Tibial nerve (tissue), 3 donors: ENCODE data around the gene PRKAG2.

Experiments
- CTCF ChIP-seq, 5 experiments: fragments of 200-600 bp in 3 of 5; fragments of 450-650 bp in 2 of 5; sonication (generic) in 3 of 5; IDR thresholded peaks; one replicate each; pipeline ENCODE4 v1.5.1; 2016 to 2019; ENCODE audit warnings: antibody characterized with exemption in 5 of 5, mild to moderate bottlenecking in 3 of 5, moderate library complexity in 2 of 5
- POLR2A ChIP-seq, 2 donors: fragments of 450-650 bp; IDR thresholded peaks; one replicate each; pipeline ENCODE4 v1.6.1; 2017; ENCODE audit warnings: antibody characterized with exemption in 2 of 2, mild to moderate bottlenecking in 2 of 2, moderate library complexity in 2 of 2

GRCh38 chr7:151920488-151920887 lies 43.6 kb upstream of the PRKAG2 start:
- TF ChIP-seq CTCF (IDR thresholded peaks at IDR 0.05) (no peak), POLR2A (IDR thresholded peaks at IDR 0.05) (no peak)
